Stomach (tissue), 19 donors: Measurements from ENCODE around the gene POFUT2. TPM values are rescaled to one million over a fixed set of nuclear protein-coding genes. Genes with fewer than 3 reads are reported as not detected.

Experiments
- DNase-seq, 2 donors: peaks; one replicate each; pipeline versions ENCODE4 v3.0.0 to v3.0.0-alpha.2; 2013 to 2019
- H3K27ac ChIP-seq, 5 donors: fragments of 200-600 bp in 4 of 5; sonication (generic) in 4 of 5; one replicate each; pipeline ENCODE4 v1.5.1; 2013 to 2019; ENCODE audit warnings: mild to moderate bottlenecking in 1 of 5, moderate library complexity in 1 of 5
- H3K27me3 ChIP-seq, 3 donors: fragments of 200-600 bp; sonication (generic); one replicate each; pipeline ENCODE4 v1.5.1; 2017 to 2019; ENCODE audit warnings: mixed run types in 1 of 3
- H3K36me3 ChIP-seq, 4 donors: fragments of 200-600 bp; sonication (generic); 1 replicate in 3 of 4; 2 replicates in 1 of 4; pipeline ENCODE4 v1.5.1; 2016 to 2019
- H3K4me1 ChIP-seq, 4 donors: fragments of 200-600 bp; sonication (generic); one replicate each; pipeline ENCODE4 v1.5.1; 2016 to 2019
- H3K4me3 ChIP-seq, 4 donors: fragments of 200-600 bp; sonication (generic) in 3 of 4; one replicate each; pipeline ENCODE4 v1.5.1; 2016 to 2019; ENCODE audit warnings: mild to moderate bottlenecking in 1 of 4
- H3K9me3 ChIP-seq, 4 donors: fragments of 200-600 bp; sonication (generic); one replicate each; pipeline ENCODE4 v1.5.1; 2016 to 2019
- CTCF ChIP-seq, 7 experiments: fragments of 450-650 bp in 4 of 7; fragments of 200-600 bp in 3 of 7; sonication (generic) in 3 of 7; IDR thresholded peaks; one replicate each; pipeline ENCODE4 v1.5.1; 2016 to 2019; ENCODE audit warnings: antibody characterized with exemption in 7 of 7, control low read depth in 2 of 7, mild to moderate bottlenecking in 1 of 7
- EP300 ChIP-seq: sonication (generic); formaldehyde crosslinking; IDR thresholded peaks from one replicate; pipeline ENCODE4 v1.6.1; 2017; ENCODE audit warnings: antibody characterized with exemption
- POLR2A ChIP-seq, 4 donors: fragments of 450-650 bp; IDR thresholded peaks; one replicate each; pipeline ENCODE4 v1.6.1; 2016; ENCODE audit warnings: antibody characterized with exemption in 4 of 4, control low read depth in 2 of 4, mild to moderate bottlenecking in 1 of 4, moderate library complexity in 1 of 4
- POLR2AphosphoS5 ChIP-seq, 3 donors: sonication (generic); formaldehyde crosslinking; IDR thresholded peaks; one replicate each; pipeline ENCODE4 v1.6.1; 2016; ENCODE audit warnings: antibody characterized with exemption in 3 of 3
- WGBS, 5 donors: extraction: QIAGEN DNeasy Blood & Tissue Kit in 3 of 5; methylation state at CpG; one replicate each; pipeline versions ENCODE4 v1.1.5 to v1.1.7; 2013 to 2018; 5-methylcytosine and 5-hydroxymethylcytosine counted together
- intact Hi-C: fragments of 100-400 bp; cut with DNase I; formaldehyde crosslinking; loops from one replicate; pipeline ENCODE4 v1.15.1; 2023; ENCODE audit warnings: low total_unique reads
- long read RNA-seq, 10 donors: transcript quantifications; one replicate each; lab custom pipeline, GENCODE V29; 2026
- polyA plus RNA-seq, 3 donors: library from polyadenylated mRNA; stranded (reverse); fragments of 200-250 nt; gene quantifications; one replicate each; pipeline ENCODE4 v1.2.3, GENCODE V29; 2013
- total RNA-seq, 5 donors: library from RNA; depleted of rRNA; stranded (reverse); fragments of >200 nt; gene quantifications; one replicate each; pipeline versions ENCODE4 v1.1.0 to v1.2.3, GENCODE V29; 2014 to 2016
- donor health status: healthy with polysubstance abuse.
- donor health status: Bipolar disorder and iron deficiency.
- donor health status: healthy.

POFUT2 gene
- 10 to 100 TPM; 19.2 to 34.2 (median 29.3) TPM for total RNA-seq
- polyA plus RNA-seq, result 10 to 100 TPM in 1 of 3 donors, 1 to 10 TPM in 2; 7.4 to 15.9 (median 9.5) TPM
- long read RNA-seq, donor 1, partial matches to known transcripts, result 0 of 2 reads
- long read RNA-seq, donor 1, other reads (novel, unspliced or antisense), result 0 of 2 reads
- long read RNA-seq, donor 2, partial matches to known transcripts, result 0 of 5 reads
- long read RNA-seq, donor 2, other reads (novel, unspliced or antisense), result 0 of 5 reads
- long read RNA-seq, donor 3, partial matches to known transcripts, result 0 of 5 reads
- long read RNA-seq, donor 3, other reads (novel, unspliced or antisense), result 0 of 5 reads
- long read RNA-seq, donor 4, partial matches to known transcripts, result 0 of 1 reads
- long read RNA-seq, donor 4, other reads (novel, unspliced or antisense), result 0 of 1 reads
- long read RNA-seq, donor 5, partial matches to known transcripts, result 14 of 20 reads
- long read RNA-seq, donor 5, other reads (novel, unspliced or antisense), result 0 of 20 reads
- long read RNA-seq, donor 6, partial matches to known transcripts, result 0 of 7 reads
- long read RNA-seq, donor 6, other reads (novel, unspliced or antisense), result 0 of 7 reads
- long read RNA-seq, donor 7, partial matches to known transcripts, result 51 of 53 reads
- long read RNA-seq, donor 7, other reads (novel, unspliced or antisense), result 0 of 53 reads
- long read RNA-seq, donor 8, partial matches to known transcripts, result 0 of 8 reads
- long read RNA-seq, donor 8, other reads (novel, unspliced or antisense), result 0 of 8 reads
- long read RNA-seq, donor 9, partial matches to known transcripts, result 0 of 2 reads
- long read RNA-seq, donor 9, other reads (novel, unspliced or antisense), result 0 of 2 reads
- long read RNA-seq, donor 10, result 0 reads

GRCh38 chr21:45287438-45288391 is at the start of gene POFUT2:
Gene POFUT2, minus strand, starts transcription at chr21:45287895. Its CDS starts 24 bp downstream, at chr21:45287871.
- Histone ChIP-seq H3K9me3 (no peaks in the 10 kb centered on the region), H3K27ac (peak within 1 kb of the TSS; percentile 77 to 93 (median 90)), H3K4me1 (peaks cover 22 to 50% (median 38%) of the 10 kb centered on the region in 4 donors), H3K36me3 (peaks cover 26 to 34% (median 33%) of the 10 kb centered on the region in 4 donors), H3K27me3 (peaks cover 0 to under 1% (median 0%) of the 10 kb centered on the region in 3 donors), H3K4me3 (peak within 1 kb of the TSS; percentile 80 to 94 (median 88))
- intact Hi-C loops, result no loop called here
- WGBS, 5 donors, result 0 to 1% (median 0%) methylated on average over 23 to 90 of the region's 90 CpGs
- peak in 1 of 7 experiments; percentile 20 for TF ChIP-seq CTCF (IDR thresholded peaks at IDR 0.05)
- no peak for TF ChIP-seq EP300
- peak; percentile 90 to 94 (median 94) for TF ChIP-seq POLR2AphosphoS5 (IDR thresholded peaks at IDR 0.05)
- TF ChIP-seq POLR2A (IDR thresholded peaks at IDR 0.05), result peak in 2 of 4 donors; percentile 67 to 73
- DNase-seq, result peak; percentile 99

- intact Hi-C loops, result no loop called here
- peaks cover 0 to 15% (median 0%) of the 10 kb centered on the region in 3 donors for H3K27me3 ChIP-seq
- DNase-seq, result peak in 1 of 2 donors; percentile 75
- H3K27ac ChIP-seq, result no peak overlapping the region
- H3K4me1 ChIP-seq, result no peaks in the 10 kb centered on the region
- no peaks in the 10 kb centered on the region for H3K9me3 ChIP-seq
- H3K36me3 ChIP-seq, result no peaks in the 10 kb centered on the region
- no peak overlapping the region for H3K4me3 ChIP-seq
- TF ChIP-seq POLR2A (IDR thresholded peaks at IDR 0.05), result no peak
- 43 to 77% (median 56%) methylated on average over 5 to 8 of the region's 8 CpGs for WGBS, 5 donors
Measured at GRCh38 chr21:45336870-45337269, 49.2 kb upstream of the POFUT2 start.

GRCh38 chr21:45336535-45336810 is 48.8 kb upstream of the POFUT2 start:
- WGBS, 5 donors, result 77 to 88% (median 85%) methylated on average over 4 of the region's 4 CpGs
- Histone ChIP-seq H3K4me3 (no peak overlapping the region), H3K27me3 (peaks cover 0 to 19% (median 0%) of the 10 kb centered on the region in 3 donors), H3K36me3 (no peaks in the 10 kb centered on the region), H3K9me3 (no peaks in the 10 kb centered on the region), H3K4me1 (peaks cover 0 to 4% (median 0%) of the 10 kb centered on the region in 4 donors), H3K27ac (no peak overlapping the region)
- intact Hi-C loops, result no loop called here
- DNase-seq, result no peak
- TF ChIP-seq EP300 (no peak), POLR2AphosphoS5 (IDR thresholded peaks at IDR 0.05) (no peak), CTCF (IDR thresholded peaks at IDR 0.05) (no peak), POLR2A (IDR thresholded peaks at IDR 0.05) (no peak)

GRCh38 chr21:45335761-45336534 is 48.3 kb upstream of the POFUT2 start:
- Histone ChIP-seq H3K9me3 (no peaks in the 10 kb centered on the region), H3K27me3 (peaks cover 0 to 24% (median 0%) of the 10 kb centered on the region in 3 donors), H3K27ac (no peak overlapping the region), H3K4me1 (peaks cover 0 to 6% (median 0%) of the 10 kb centered on the region in 4 donors), H3K36me3 (no peaks in the 10 kb centered on the region), H3K4me3 (no peak overlapping the region)
- DNase-seq, result no peak
- TF ChIP-seq POLR2AphosphoS5 (IDR thresholded peaks at IDR 0.05) (no peak), POLR2A (IDR thresholded peaks at IDR 0.05) (no peak), EP300 (no peak), CTCF (IDR thresholded peaks at IDR 0.05) (no peak)
- intact Hi-C loops, result no loop called here
- 55 to 71% (median 62%) methylated on average over 11 to 19 of the region's 19 CpGs for WGBS, 5 donors
